Hepatocyte (in vitro differentiated cells): ENCODE measurements around the gene SNAPC2. TPM values are rescaled to one million over a fixed set of nuclear protein-coding genes. Genes with fewer than 3 reads are reported as not detected.
A peak's percentile ranks its signal among the peaks of the same experiment; 100 is the strongest.

Source experiments
- DNase-seq: peaks from one replicate; pipeline ENCODE4 v3.0.0-alpha.2; 2016; ENCODE audit warnings: low spot score
- H2AFZ ChIP-seq: fragments of 200-600 bp; sonication (generic); 2 replicates; pipeline ENCODE4 v1.6.0; 2016; ENCODE audit warnings: antibody characterized with exemption, mild to moderate bottlenecking
- H3K27ac ChIP-seq: fragments of 200-600 bp; sonication (generic); 2 replicates; pipeline ENCODE4 v1.5.1; 2016; ENCODE audit warnings: mild to moderate bottlenecking
- H3K27me3 ChIP-seq: fragments of 200-600 bp; sonication (generic); 2 replicates; pipeline ENCODE4 v1.6.1; 2016
- H3K36me3 ChIP-seq: fragments of 200-600 bp; sonication (generic); replicated peaks from 2 replicates; pipeline ENCODE4 v1.5.1; 2016; ENCODE audit warnings: low read depth; ENCODE audit not compliant: insufficient read depth
- H3K4me1 ChIP-seq: fragments of 200-600 bp; sonication (generic); 2 replicates; pipeline ENCODE4 v1.5.1; 2016; ENCODE audit warnings: mild to moderate bottlenecking, moderate library complexity; ENCODE audit not compliant: insufficient read depth
- H3K4me2 ChIP-seq: fragments of 200-600 bp; sonication (generic); 2 replicates; pipeline ENCODE4 v1.6.0; 2016
- H3K4me3 ChIP-seq: fragments of 200-600 bp; sonication (generic); 2 replicates; pipeline ENCODE4 v1.5.1; 2016; ENCODE audit warnings: mild to moderate bottlenecking
- H3K79me2 ChIP-seq: fragments of 200-600 bp; sonication (generic); 2 replicates; pipeline ENCODE4 v1.6.0; 2017; ENCODE audit warnings: mild to moderate bottlenecking
- H3K9me2 ChIP-seq: fragments of 200-600 bp; sonication (generic); replicated peaks from 2 replicates; pipeline ENCODE4 v1.6.0; 2017; ENCODE audit warnings: mild to moderate bottlenecking; ENCODE audit not compliant: insufficient read depth
- H3K9me3 ChIP-seq: fragments of 200-600 bp; sonication (generic); 2 replicates; pipeline ENCODE4 v1.5.1; 2016; ENCODE audit warnings: low read depth, mild to moderate bottlenecking
- H4K20me1 ChIP-seq: fragments of 200-600 bp; sonication (generic); 2 replicates; pipeline ENCODE4 v1.6.0; 2016; ENCODE audit warnings: mild to moderate bottlenecking; ENCODE audit not compliant: insufficient read depth, poor library complexity, severe bottlenecking
- CTCF ChIP-seq: fragments of 200-600 bp; sonication (generic); IDR thresholded peaks from 2 replicates; pipeline ENCODE4 v1.5.1; 2016; ENCODE audit warnings: antibody characterized with exemption, mild to moderate bottlenecking; ENCODE audit not compliant: poor library complexity
- EZH2 ChIP-seq: fragments of 200-600 bp; sonication (generic); IDR thresholded peaks from 2 replicates; pipeline ENCODE4 v1.6.1; 2016; ENCODE audit warnings: antibody characterized with exemption, mild to moderate bottlenecking, borderline replicate concordance
- EZH2phosphoT487 ChIP-seq: fragments of 200-600 bp; sonication (generic); IDR thresholded peaks from one replicate; pipeline ENCODE4 v1.6.1; 2018; ENCODE audit warnings: antibody characterized with exemption, mild to moderate bottlenecking, low read depth, moderate library complexity; ENCODE audit not compliant: unreplicated experiment, severe bottlenecking
- whole genome bisulfite sequencing: methylation state at CpG from one replicate; pipeline ENCODE4 v1.1.6; 2016; ENCODE audit warnings: low lambda C conversion rate; ENCODE audit errors: missing lambda C conversion rate; 5-methylcytosine and 5-hydroxymethylcytosine counted together
- polyA plus RNA-seq: library from polyadenylated mRNA; unstranded; fragments of >200 nt; fragmentation: Nextera tagmentation; extraction: Ambion mirVana; gene quantifications from 2 replicates; pipeline ENCODE4 v1.2.1, GENCODE V29; 2016
- total RNA-seq: library from RNA; depleted of rRNA; stranded (reverse); fragments of >200 nt; gene quantifications from 2 replicates; pipeline ENCODE4 v1.2.3, GENCODE V29; 2014

SNAPC2 gene
- total and polyA plus RNA-seq, 2 experiments from 2014 or later, result 11.8 to 17.5 TPM

- no peaks in the 10 kb centered on the region for H3K27me3 ChIP-seq
- H3K4me3 ChIP-seq, result no peak overlapping the region
- H3K79me2 ChIP-seq, result no peaks in the 10 kb centered on the region
- no peaks in the 10 kb centered on the region for H3K9me2 ChIP-seq
- no peaks in the 10 kb centered on the region for H4K20me1 ChIP-seq
- no peak overlapping the region for H3K27ac ChIP-seq
- H3K4me1 ChIP-seq, result peaks cover 34% of the 10 kb centered on the region
- H3K4me2 ChIP-seq, result peak overlapping the region; percentile 98
- TF ChIP-seq EZH2phosphoT487, result no peak
- no peak for TF ChIP-seq CTCF
- no peak for TF ChIP-seq EZH2
- H3K36me3 ChIP-seq, result no peaks in the 10 kb centered on the region
- 78% methylated on average over 15 of the region's 34 CpGs for WGBS
- no peak overlapping the region for H2AFZ ChIP-seq
- no peaks in the 10 kb centered on the region for H3K9me3 ChIP-seq
- DNase-seq, result no peak
These were observed 4.6 kb downstream of the SNAPC2 start for GRCh38 chr19:7924651-7925170.

- Histone ChIP-seq H3K9me2 (no peaks in the 10 kb centered on the region), H4K20me1 (no peaks in the 10 kb centered on the region), H2AFZ (peak overlapping the region; percentile 20), H3K79me2 (no peaks in the 10 kb centered on the region), H3K27me3 (no peaks in the 10 kb centered on the region), H3K36me3 (no peaks in the 10 kb centered on the region), H3K9me3 (no peaks in the 10 kb centered on the region), H3K27ac (no peak overlapping the region), H3K4me1 (peaks cover 35% of the 10 kb centered on the region), H3K4me2 (peak overlapping the region; percentile 98), H3K4me3 (peak overlapping the region; percentile 49)
- DNase-seq, result peak; percentile 94
- WGBS, result under 1% methylated on average over 35 of the region's 98 CpGs
- peak; percentile 87 for TF ChIP-seq CTCF
- TF ChIP-seq EZH2, result no peak
- no peak for TF ChIP-seq EZH2phosphoT487
These were observed 5.2 kb downstream of the SNAPC2 start for GRCh38 chr19:7925171-7925851.

GRCh38 chr19:7926021-7926726 is 6.0 kb downstream of the SNAPC2 start, which contains the start of gene CTXN1:
Gene CTXN1 (minus strand): TSS chr19:7926135. CDS start chr19:7925538, 597 bp downstream.
- peak; percentile 87 for DNase-seq
- Histone ChIP-seq H3K9me2 (no peaks in the 10 kb centered on the region), H3K27me3 (no peaks in the 10 kb centered on the region), H3K4me1 (peaks cover 32% of the 10 kb centered on the region), H3K79me2 (no peaks in the 10 kb centered on the region), H3K9me3 (no peaks in the 10 kb centered on the region), H3K4me2 (peak within 1 kb of the TSS; percentile 98), H3K27ac (no peak within 1 kb of the TSS), H4K20me1 (no peaks in the 10 kb centered on the region), H3K36me3 (no peaks in the 10 kb centered on the region), H3K4me3 (peak within 1 kb of the TSS; percentile 61), H2AFZ (peak within 1 kb of the TSS; percentile 20)
- 20% methylated on average over 16 of the region's 65 CpGs for WGBS
- no peak for TF ChIP-seq EZH2
- TF ChIP-seq EZH2phosphoT487, result no peak
- TF ChIP-seq CTCF, result no peak
